Prostate gland (tissue), 2 donors: ENCODE measurements around the gene CDH13.

Source experiments
- POLR2AphosphoS5 ChIP-seq: sonication (generic); formaldehyde crosslinking; IDR thresholded peaks from one replicate; pipeline ENCODE4 v1.6.1; 2017; ENCODE audit warnings: antibody characterized with exemption
- TF ChIP-seq, protein P1 (sequence below), 4 experiments: fragments of 200-600 bp in 2 of 4; fragments of 450-650 bp in 2 of 4; sonication (generic) in 2 of 4; IDR thresholded peaks; 1 replicate in 3 of 4; 2 replicates in 1 of 4; pipeline ENCODE4 v1.5.1; 2016 to 2019; ENCODE audit warnings: antibody characterized with exemption in 4 of 4, mild to moderate bottlenecking in 2 of 4, moderate library complexity in 2 of 4

DNA sequence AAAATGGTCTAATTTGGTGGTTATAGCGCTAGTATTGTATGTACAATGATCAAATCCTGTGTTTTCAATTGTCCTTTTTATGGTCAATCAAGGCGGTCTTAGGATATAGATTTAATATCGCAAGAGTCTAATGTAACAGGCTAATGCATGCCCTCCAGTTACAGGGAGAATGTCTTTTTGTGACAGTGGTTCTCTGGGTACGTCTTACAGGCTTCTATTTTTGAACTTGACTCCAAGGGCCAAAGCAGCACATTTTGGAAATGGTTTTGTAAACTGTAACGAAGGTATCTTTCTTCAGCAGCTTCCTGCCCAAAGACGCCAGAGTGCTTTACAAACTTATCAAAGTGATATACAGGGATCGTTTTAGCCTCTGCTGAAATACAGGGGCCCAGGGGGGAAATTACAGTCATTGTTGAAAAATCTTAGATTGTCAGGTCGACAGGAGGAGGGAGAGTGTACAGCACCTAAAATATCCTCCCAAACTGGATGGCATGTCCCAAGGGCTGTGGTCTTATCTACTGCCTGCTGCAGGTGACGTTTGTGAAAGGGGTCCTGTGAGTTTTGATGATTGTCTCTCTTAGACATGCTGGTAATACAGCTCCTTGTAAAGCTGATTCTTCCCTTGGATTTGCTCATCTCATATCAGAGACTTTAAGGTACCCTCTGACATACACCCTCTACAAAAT lies 288.5 kb downstream of the CDH13 start:
- TF ChIP-seq POLR2AphosphoS5, result no peak
- TF ChIP-seq, protein P1, sequence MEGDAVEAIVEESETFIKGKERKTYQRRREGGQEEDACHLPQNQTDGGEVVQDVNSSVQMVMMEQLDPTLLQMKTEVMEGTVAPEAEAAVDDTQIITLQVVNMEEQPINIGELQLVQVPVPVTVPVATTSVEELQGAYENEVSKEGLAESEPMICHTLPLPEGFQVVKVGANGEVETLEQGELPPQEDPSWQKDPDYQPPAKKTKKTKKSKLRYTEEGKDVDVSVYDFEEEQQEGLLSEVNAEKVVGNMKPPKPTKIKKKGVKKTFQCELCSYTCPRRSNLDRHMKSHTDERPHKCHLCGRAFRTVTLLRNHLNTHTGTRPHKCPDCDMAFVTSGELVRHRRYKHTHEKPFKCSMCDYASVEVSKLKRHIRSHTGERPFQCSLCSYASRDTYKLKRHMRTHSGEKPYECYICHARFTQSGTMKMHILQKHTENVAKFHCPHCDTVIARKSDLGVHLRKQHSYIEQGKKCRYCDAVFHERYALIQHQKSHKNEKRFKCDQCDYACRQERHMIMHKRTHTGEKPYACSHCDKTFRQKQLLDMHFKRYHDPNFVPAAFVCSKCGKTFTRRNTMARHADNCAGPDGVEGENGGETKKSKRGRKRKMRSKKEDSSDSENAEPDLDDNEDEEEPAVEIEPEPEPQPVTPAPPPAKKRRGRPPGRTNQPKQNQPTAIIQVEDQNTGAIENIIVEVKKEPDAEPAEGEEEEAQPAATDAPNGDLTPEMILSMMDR (IDR thresholded peaks at IDR 0.05), result no peak
